Body of pancreas (tissue), 4 donors: ENCODE results near the gene NPPC. TPM values are rescaled to one million over a fixed set of nuclear protein-coding genes. Genes with fewer than 3 reads are reported as not detected.
"Not testable (repeated sequence)": the region's sequence is repeated elsewhere in the genome, so short reads cannot be mapped to it uniquely, and the experiment has no call there.

ENCODE experiments used
- ATAC-seq: fragments of 150-250 bp; one replicate; pipeline ENCODE4 v1.9.1; 2016
- DNase-seq, 4 donors: peaks; one replicate each; pipeline ENCODE4 v3.0.0-alpha.2; 2019
- H3K27ac ChIP-seq, 4 donors: fragments of 200-600 bp; sonication (generic); 1 replicate in 3 of 4; 2 replicates in 1 of 4; pipeline versions ENCODE4 v1.5.1 to v1.6.1; 2016 to 2019; ENCODE audit warnings: mild to moderate bottlenecking in 1 of 4, mixed read lengths in 1 of 4, moderate library complexity in 1 of 4
- H3K27me3 ChIP-seq, 2 donors: fragments of 200-600 bp; sonication (generic); one replicate each; pipeline ENCODE4 v1.6.0; 2016; ENCODE audit warnings: mild to moderate bottlenecking in 1 of 2
- H3K36me3 ChIP-seq, 2 donors: fragments of 200-600 bp; sonication (generic); replicated peaks in 1 of 2; 2 replicates each; pipeline ENCODE4 v1.5.1; 2016; ENCODE audit warnings: low read depth in 2 of 2; ENCODE audit not compliant: insufficient read depth in 1 of 2
- H3K4me1 ChIP-seq: fragments of 200-600 bp; sonication (generic); one replicate; pipeline ENCODE4 v1.6.0; 2016
- H3K4me3 ChIP-seq, 2 donors: fragments of 200-600 bp; sonication (generic); 1 replicate in 1 of 2; 2 replicates in 1 of 2; pipeline ENCODE4 v1.5.1; 2016 to 2019
- H3K9me3 ChIP-seq, 3 donors: fragments of 200-600 bp; sonication (generic); 1 replicate in 2 of 3; 2 replicates in 1 of 3; pipeline ENCODE4 v1.5.1; 2016
- CTCF ChIP-seq, 7 experiments: fragments of 450-650 bp in 4 of 7; fragments of 200-600 bp in 3 of 7; sonication (generic) in 3 of 7; IDR thresholded peaks; one replicate each; pipeline ENCODE4 v1.5.1; 2016 to 2019; ENCODE audit warnings: antibody characterized with exemption in 7 of 7
- POLR2A ChIP-seq, 3 donors: fragments of 450-650 bp; IDR thresholded peaks; one replicate each; pipeline ENCODE4 v1.6.1; 2016; ENCODE audit warnings: antibody characterized with exemption in 3 of 3, mild to moderate bottlenecking in 2 of 3
- WGBS, 2 donors: methylation state at CpG; one replicate each; pipeline ENCODE4 v1.1.5; 2017; 5-methylcytosine and 5-hydroxymethylcytosine counted together
- intact Hi-C: fragments of 100-400 bp; cut with DNase I; formaldehyde crosslinking; loops from one replicate; pipeline ENCODE4 v1.15.1; 2023
- total RNA-seq, 2 donors: library from RNA; depleted of rRNA; stranded (reverse); fragments of >200 nt; gene quantifications; one replicate each; pipeline ENCODE4 v1.1.0, GENCODE V29; 2016

The NPPC gene
- total RNA-seq, 2 donors from 2014 or later: 1.3 TPM; not detected in 1

- H3K36me3 ChIP-seq: no peaks in the 10 kb centered on the region
- ATAC-seq (no peak), DNase-seq (no peak)
- peaks cover 7% of the 10 kb centered on the region for H3K4me1 ChIP-seq
- intact Hi-C loops: no loop called here
- no peaks in the 10 kb centered on the region for H3K9me3 ChIP-seq
- WGBS, 2 donors: 56 to 77% methylated on average over 3 of the region's 3 CpGs
- H3K4me3 ChIP-seq: no peak overlapping the region
- H3K27me3 ChIP-seq: no peaks in the 10 kb centered on the region
- H3K27ac ChIP-seq: no peak overlapping the region
- TF ChIP-seq CTCF (IDR thresholded peaks at IDR 0.05) (no peak), POLR2A (IDR thresholded peaks at IDR 0.05) (no peak)
Observed at GRCh38 chr2:231886071-231886681, 40.0 kb downstream of the NPPC start.

GRCh38 chr2:231884438-231885140, 41.6 kb downstream of the NPPC start:
- intact Hi-C loops: no loop called here
- TF ChIP-seq CTCF (IDR thresholded peaks at IDR 0.05): no peak
- TF ChIP-seq POLR2A (IDR thresholded peaks at IDR 0.05): no peak
- no peaks in the 10 kb centered on the region for H3K36me3 ChIP-seq
- ATAC-seq: no peak
- no peaks in the 10 kb centered on the region for H3K27me3 ChIP-seq
- no peak overlapping the region for H3K4me3 ChIP-seq
- no peak overlapping the region for H3K27ac ChIP-seq
- no peaks in the 10 kb centered on the region for H3K9me3 ChIP-seq
- no peaks in the 10 kb centered on the region for H3K4me1 ChIP-seq
- DNase-seq: no peak
- WGBS, 2 donors: 58 to 61% methylated on average over 8 of the region's 8 CpGs

- no peaks in the 10 kb centered on the region for H3K27me3 ChIP-seq
- WGBS, 2 donors: 36 to 45% methylated on average over 5 of the region's 5 CpGs
Observed at GRCh38 chr2:231883468-231883881, 42.7 kb downstream of the NPPC start.

GRCh38 chr2:231882646-231883045, 43.5 kb downstream of the NPPC start:
- H3K4me1 ChIP-seq: no peaks in the 10 kb centered on the region
- intact Hi-C loops: no loop called here
- no peak overlapping the region for H3K27ac ChIP-seq
- TF ChIP-seq POLR2A (IDR thresholded peaks at IDR 0.05) (no peak), CTCF (IDR thresholded peaks at IDR 0.05) (no peak)
- 73 to 81% methylated on average over 7 of the region's 7 CpGs for WGBS, 2 donors
- no peaks in the 10 kb centered on the region for H3K27me3 ChIP-seq
- ATAC-seq (no peak), DNase-seq (no peak)
- H3K4me3 ChIP-seq: no peak overlapping the region
- H3K36me3 ChIP-seq: no peaks in the 10 kb centered on the region
- H3K9me3 ChIP-seq: no peaks in the 10 kb centered on the region

More at GRCh38 chr2:231883468-231883881, 42.7 kb downstream of the NPPC start:
- H3K36me3 ChIP-seq: no peaks in the 10 kb centered on the region
- DNase-seq (no peak), ATAC-seq (no peak)
- H3K9me3 ChIP-seq: no peaks in the 10 kb centered on the region
- TF ChIP-seq POLR2A (IDR thresholded peaks at IDR 0.05): no peak
- no peak for TF ChIP-seq CTCF (IDR thresholded peaks at IDR 0.05)
- H3K4me1 ChIP-seq: no peaks in the 10 kb centered on the region
- H3K4me3 ChIP-seq: no peak overlapping the region
- no peak overlapping the region for H3K27ac ChIP-seq
- intact Hi-C loops: no loop called here

GRCh38 chr2:231880371-231880770, 45.8 kb downstream of the NPPC start:
- intact Hi-C loops, H3K27ac ChIP-seq: not testable (repeated sequence)
- 37 to 64% methylated on average over 2 to 4 of the region's 4 CpGs for WGBS, 2 donors

More at GRCh38 chr2:231880371-231880770, 45.8 kb downstream of the NPPC start:
- not testable (repeated sequence) for H3K4me3 ChIP-seq, H3K27me3 ChIP-seq, ATAC-seq, H3K9me3 ChIP-seq, H3K36me3 ChIP-seq, DNase-seq, H3K4me1 ChIP-seq
